GM18861 (cell line): ENCODE measurements around the gene NLRC5.
"Not testable (repeated sequence)": the region's sequence is repeated elsewhere in the genome, so short reads cannot be mapped to it uniquely, and the experiment has no call there.

Experiments
- ATAC-seq: cut with Tn5 transposase; IDR thresholded peaks from one replicate; pipeline ENCODE4 v1.9.1; 2021; ENCODE audit not compliant: unreplicated experiment

The NLRC5 gene

GRCh38 chr16:57066625-57067024 is 77.3 kb downstream of the NLRC5 start:
- no peak for ATAC-seq

- no peak for ATAC-seq
Observed at GRCh38 chr16:57067347-57067746, 78.0 kb downstream of the NLRC5 start.

GRCh38 chr16:57069053-57069452 is 79.7 kb downstream of the NLRC5 start:
- ATAC-seq = no peak

- no peak for ATAC-seq
Observed at GRCh38 chr16:57069635-57070370, 80.4 kb downstream of the NLRC5 start.

- ATAC-seq = no peak
Observed at GRCh38 chr16:57070424-57070823, 81.1 kb downstream of the NLRC5 start.

- not testable (repeated sequence) for ATAC-seq
Observed at GRCh38 chr16:57071081-57071732, 81.8 kb downstream of the NLRC5 start.

GRCh38 chr16:57071831-57072582 is 82.7 kb downstream of the NLRC5 start:
- no peak for ATAC-seq

- no peak for ATAC-seq
Observed at GRCh38 chr16:57072616-57073275, 83.4 kb downstream of the NLRC5 start.

- ATAC-seq = no peak
Observed at GRCh38 chr16:57077714-57078113, 88.4 kb downstream of the NLRC5 start.

- no peak for ATAC-seq
Observed at GRCh38 chr16:57081744-57082143, 92.4 kb downstream of the NLRC5 start.

- no peak for ATAC-seq
Observed at GRCh38 chr16:57082664-57083063, 93.3 kb downstream of the NLRC5 start.

- no peak for ATAC-seq
Observed at GRCh38 chr16:57083485-57084126, 94.2 kb downstream of the NLRC5 start.

GRCh38 chr16:57084257-57084770 is 95.0 kb downstream of the NLRC5 start:
- no peak for ATAC-seq

GRCh38 chr16:57084996-57085395 is 95.6 kb downstream of the NLRC5 start:
- ATAC-seq = no peak

GRCh38 chr16:57087003-57087402 is 97.6 kb downstream of the NLRC5 start:
- no peak for ATAC-seq

- no peak for ATAC-seq
Observed at GRCh38 chr16:57089406-57089805, 100.0 kb downstream of the NLRC5 start.

- no peak for ATAC-seq
Observed at GRCh38 chr16:57091200-57091974, 102.0 kb downstream of the NLRC5 start.

GRCh38 chr16:57091975-57092785 is 102.8 kb downstream of the NLRC5 start, which contains the start of gene CPNE2:
TSS of gene CPNE2 (plus strand) at chr16:57092583. CDS start at chr16:57110743, 18,160 bp downstream.
- no peak for ATAC-seq
